PC-3 (cell line): Measurements from ENCODE around the gene ELANE. TPM values are rescaled to one million over a fixed set of nuclear protein-coding genes. Genes with fewer than 3 reads are reported as not detected.

Experiments
- ATAC-seq: fragments of 200-7000 bp; cut with Tn5 transposase; 2 replicates; pipeline ENCODE4 v1.9.1; 2020; ENCODE audit warnings: mild to moderate bottlenecking, moderate library complexity
- BruUV-seq: library from RNA; stranded (reverse); fragments of 400-500 nt; replicated peaks from 2 replicates; lab custom pipeline; 2021; lab: Mats Ljungman, UMichigan
- CTCF ChIA-PET: fragments of 300-600 bp; sonication (Branson Sonifier 250); formaldehyde crosslinking; loops from one replicate; lab custom pipeline; 2022; ENCODE audit warnings: antibody characterized with exemption; lab: Charles Lee
- POLR2A ChIA-PET: fragments of 300-600 bp; sonication (Branson Sonifier 250); formaldehyde crosslinking; loops from one replicate; lab custom pipeline; 2022; ENCODE audit warnings: antibody characterized with exemption; ENCODE audit not compliant: unreplicated experiment; lab: Charles Lee
- DNase-seq: peaks from one replicate; pipeline ENCODE4 v3.0.0-alpha.2; 2015
- H2AFZ ChIP-seq: fragments of 300-600 bp; sonication (generic); 2 replicates; pipeline ENCODE4 v1.6.0; 2016; ENCODE audit warnings: antibody characterized with exemption, low read length
- H3F3A ChIP-seq: fragments of 300-600 bp; sonication (generic); one replicate; pipeline ENCODE4 v1.6.0; 2017; ENCODE audit warnings: antibody characterized with exemption, low read length, control low read depth, mild to moderate bottlenecking; ENCODE audit not compliant: unreplicated experiment
- H3K27ac ChIP-seq: fragments of 300-600 bp; sonication (generic); 2 replicates; pipeline ENCODE4 v1.5.1; 2016; ENCODE audit warnings: mild to moderate bottlenecking, low read length
- H3K27me3 ChIP-seq: fragments of 300-600 bp; sonication (generic); 2 replicates; pipeline ENCODE4 v1.6.1; 2016; ENCODE audit warnings: low read length, mixed read lengths
- H3K36me3 ChIP-seq: fragments of 300-600 bp; sonication (generic); 2 replicates; pipeline ENCODE4 v1.6.1; 2016; ENCODE audit warnings: low read depth, mixed run types, low read length, mixed read lengths
- H3K4me1 ChIP-seq: fragments of 300-600 bp; sonication (generic); 2 replicates; pipeline ENCODE4 v1.5.1; 2016; ENCODE audit warnings: low read length; ENCODE audit not compliant: insufficient read depth
- H3K4me2 ChIP-seq: fragments of 300-600 bp; sonication (generic); 2 replicates; pipeline ENCODE4 v1.6.0; 2016; ENCODE audit warnings: low read length
- H3K4me3 ChIP-seq: fragments of 300-600 bp; sonication (generic); 2 replicates; pipeline ENCODE4 v1.5.1; 2016; ENCODE audit warnings: mild to moderate bottlenecking, low read length, mixed read lengths
- H3K79me2 ChIP-seq: fragments of 300-600 bp; sonication (generic); 2 replicates; pipeline ENCODE4 v1.6.1; 2017; ENCODE audit warnings: low read length, mixed read lengths
- H3K9ac ChIP-seq: fragments of 300-600 bp; sonication (generic); 2 replicates; pipeline ENCODE4 v1.6.0; 2016; ENCODE audit warnings: mild to moderate bottlenecking, low read length
- H3K9me2 ChIP-seq: fragments of 300-600 bp; sonication (generic); replicated peaks from 2 replicates; pipeline ENCODE4 v1.6.1; 2016; ENCODE audit warnings: mixed run types, low read length, mixed read lengths
- H3K9me3 ChIP-seq: fragments of 300-600 bp; sonication (generic); 2 replicates; pipeline ENCODE4 v1.6.1; 2016; ENCODE audit warnings: low read length, mixed read lengths
- H4K20me1 ChIP-seq: fragments of 300-600 bp; sonication (generic); 2 replicates; pipeline ENCODE4 v1.6.1; 2016; ENCODE audit warnings: low read length, mixed read lengths
- CTCF ChIP-seq: fragments of 300-600 bp; sonication (generic); conservative IDR thresholded peaks from 2 replicates; pipeline ENCODE4 v1.5.1; 2017; ENCODE audit warnings: antibody characterized with exemption, low read depth, mild to moderate bottlenecking, low read length
- EZH2 ChIP-seq: fragments of 300-600 bp; sonication (generic); IDR thresholded peaks from one replicate; pipeline ENCODE4 v1.6.1; 2017; ENCODE audit warnings: antibody characterized with exemption, mild to moderate bottlenecking, low read length; ENCODE audit not compliant: unreplicated experiment
- EZH2phosphoT487 ChIP-seq: fragments of 300-600 bp; sonication (generic); IDR thresholded peaks from 2 replicates; pipeline ENCODE4 v1.6.1; 2018; ENCODE audit warnings: mild to moderate bottlenecking, antibody characterized with exemption, low read length, borderline replicate concordance
- intact Hi-C: fragments of 100-400 bp; cut with micrococcal nuclease; formaldehyde crosslinking; loops from 2 replicates; pipeline ENCODE4 v1.9.0; 2023
- total RNA-seq: library from RNA; depleted of rRNA; stranded (reverse); fragments of >200 nt; gene quantifications from 2 replicates; pipeline ENCODE4 v1.2.3, GENCODE V29; 2014

Gene ELANE
- total RNA-seq, 1 experiment from 2014 or later = not detected

- TF ChIP-seq EZH2phosphoT487 = no peak
- TF ChIP-seq CTCF = no peak
- no peak overlapping the region for H3K4me3 ChIP-seq
- H3K9me2 ChIP-seq = no peaks in the 10 kb centered on the region
- no peaks in the 10 kb centered on the region for H3F3A ChIP-seq
- no peak overlapping the region for H2AFZ ChIP-seq
- H3K4me2 ChIP-seq = no peak overlapping the region
- DNase-seq (no peak), ATAC-seq (no peak)
- no peak overlapping the region for H3K9ac ChIP-seq
- no peaks in the 10 kb centered on the region for H3K27me3 ChIP-seq
- ChIA-PET POLR2A (no interaction called here), CTCF (no interaction called here)
- no peak overlapping the region for H3K27ac ChIP-seq
- no peaks in the 10 kb centered on the region for H3K4me1 ChIP-seq
- no peaks in the 10 kb centered on the region for H3K9me3 ChIP-seq
- intact Hi-C loops = no loop called here
- no TSS peak for BruUV-seq
- H3K36me3 ChIP-seq = no peaks in the 10 kb centered on the region
- H3K79me2 ChIP-seq = no peaks in the 10 kb centered on the region
- no peaks in the 10 kb centered on the region for H4K20me1 ChIP-seq
Observed at GRCh38 chr19:827314-827709, 24.8 kb upstream of the ELANE start.

GRCh38 chr19:827710-828321 lies 24.3 kb upstream of the ELANE start, which contains the start of gene AZU1:
Gene AZU1, plus strand, starts transcription at chr19:827837. Its CDS starts 10 bp downstream, at chr19:827847.
- POLR2A ChIA-PET = no interaction called here
- DNase-seq = no peak
- Histone ChIP-seq H3F3A (no peaks in the 10 kb centered on the region), H4K20me1 (no peaks in the 10 kb centered on the region), H3K9me2 (no peaks in the 10 kb centered on the region), H3K9ac (no peak within 1 kb of the TSS), H3K27me3 (no peaks in the 10 kb centered on the region), H3K4me1 (no peaks in the 10 kb centered on the region), H3K4me3 (no peak within 1 kb of the TSS), H3K36me3 (no peaks in the 10 kb centered on the region), H3K9me3 (no peaks in the 10 kb centered on the region), H3K27ac (no peak within 1 kb of the TSS), H3K4me2 (no peak within 1 kb of the TSS), H2AFZ (no peak within 1 kb of the TSS), H3K79me2 (no peaks in the 10 kb centered on the region)
- no peak for ATAC-seq
- CTCF ChIA-PET = no interaction called here
- no peak for TF ChIP-seq EZH2phosphoT487
- TF ChIP-seq EZH2 = no peak
- TF ChIP-seq CTCF = no peak
- intact Hi-C loops = no loop called here
- BruUV-seq = no TSS peak

- H2AFZ ChIP-seq = no peak overlapping the region
- no TSS peak for BruUV-seq
- H3K27me3 ChIP-seq = no peaks in the 10 kb centered on the region
- POLR2A ChIA-PET = no interaction called here
- no peak overlapping the region for H3K4me3 ChIP-seq
- CTCF ChIA-PET = no interaction called here
- TF ChIP-seq EZH2phosphoT487 = no peak
- no peak for TF ChIP-seq CTCF
- no peak for TF ChIP-seq EZH2
- intact Hi-C loops = no loop called here
- H3K36me3 ChIP-seq = no peaks in the 10 kb centered on the region
- H3K4me1 ChIP-seq = no peaks in the 10 kb centered on the region
- no peak overlapping the region for H3K4me2 ChIP-seq
- no peak overlapping the region for H3K27ac ChIP-seq
- H4K20me1 ChIP-seq = no peaks in the 10 kb centered on the region
- no peaks in the 10 kb centered on the region for H3F3A ChIP-seq
- no peak for ATAC-seq
- H3K9me3 ChIP-seq = no peaks in the 10 kb centered on the region
- H3K79me2 ChIP-seq = no peaks in the 10 kb centered on the region
- DNase-seq = no peak
- H3K9me2 ChIP-seq = no peaks in the 10 kb centered on the region
- H3K9ac ChIP-seq = no peak overlapping the region
Observed at GRCh38 chr19:829129-829758, 22.9 kb upstream of the ELANE start.
